SW480 (cell line): Measurements from ENCODE around the gene FAH.
"Not testable (repeated sequence)": the region's sequence is repeated elsewhere in the genome, so short reads cannot be mapped to it uniquely, and the experiment has no call there.

Experiments used
- DNase-seq: peaks from one replicate; pipeline ENCODE4 v3.0.0-alpha.2; 2016; ENCODE audit warnings: low spot score

Gene FAH

GRCh38 chr15:80152896-80153876 lies at the start of gene FAH:
FAH (plus strand) TSS chr15:80152999; CDS start chr15:80153055, 56 bp downstream.
- DNase-seq: peak; percentile 44

DNA sequence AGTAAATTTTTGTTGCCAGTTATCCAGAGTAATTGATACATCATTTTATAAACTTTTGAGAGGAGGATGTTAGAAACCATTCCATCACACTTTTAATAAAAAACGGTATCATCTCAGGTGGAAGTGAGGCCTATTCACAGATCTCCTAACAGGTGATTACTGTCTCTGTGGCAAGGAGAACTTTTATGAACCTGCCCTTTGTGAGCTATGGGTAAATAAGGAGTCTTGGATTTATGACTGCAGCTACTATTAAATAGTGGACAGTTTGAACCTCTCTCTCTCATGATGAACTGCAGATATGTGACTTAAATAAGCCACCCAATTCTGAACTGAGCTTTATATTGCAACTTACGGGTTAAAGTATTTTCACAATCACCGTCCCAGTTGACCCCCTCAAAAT lies 47.6 kb upstream of the FAH start:
- DNase-seq: no peak

DNA sequence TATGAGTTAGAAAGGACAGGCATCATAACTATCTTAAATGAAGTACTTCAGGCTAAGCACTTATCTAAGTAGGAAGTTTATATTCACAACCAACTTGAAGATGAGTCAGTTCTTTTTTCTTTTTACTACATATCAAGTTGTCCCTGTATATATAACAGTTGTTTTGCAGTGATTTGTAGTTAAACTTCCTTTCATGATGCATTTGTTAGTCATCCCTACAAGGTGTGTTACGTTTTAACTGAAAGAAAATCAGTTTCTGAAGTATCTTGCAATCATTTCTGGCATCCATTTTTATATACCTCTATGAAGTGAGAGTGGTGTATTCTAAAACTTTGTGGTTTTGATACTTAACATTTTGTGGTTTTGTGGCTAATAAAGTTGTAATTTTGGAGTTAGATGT lies 47.2 kb upstream of the FAH start:
- no peak for DNase-seq

- no peak for DNase-seq
Observed at GRCh38 chr15:80106051-80106450, 46.7 kb upstream of the FAH start.

DNA sequence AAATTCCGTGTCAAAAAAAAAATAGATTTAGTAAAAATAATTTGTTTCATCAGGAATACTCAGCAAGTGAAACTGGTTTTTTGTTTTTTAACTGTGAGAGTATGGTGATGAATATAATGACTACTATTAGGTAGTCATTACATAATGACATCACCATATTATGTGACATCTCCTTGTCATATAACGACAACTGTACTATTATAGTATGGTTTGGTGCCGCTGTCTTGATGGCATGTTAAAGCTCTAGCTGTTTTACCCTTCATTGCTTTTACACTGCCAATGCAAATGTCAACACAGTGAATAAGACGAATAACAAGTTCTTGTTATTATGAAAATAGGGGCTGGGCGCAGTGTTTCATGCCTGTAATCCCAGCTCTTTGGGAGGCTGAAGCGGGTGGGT lies 45.6 kb upstream of the FAH start:
- no peak for DNase-seq

DNA sequence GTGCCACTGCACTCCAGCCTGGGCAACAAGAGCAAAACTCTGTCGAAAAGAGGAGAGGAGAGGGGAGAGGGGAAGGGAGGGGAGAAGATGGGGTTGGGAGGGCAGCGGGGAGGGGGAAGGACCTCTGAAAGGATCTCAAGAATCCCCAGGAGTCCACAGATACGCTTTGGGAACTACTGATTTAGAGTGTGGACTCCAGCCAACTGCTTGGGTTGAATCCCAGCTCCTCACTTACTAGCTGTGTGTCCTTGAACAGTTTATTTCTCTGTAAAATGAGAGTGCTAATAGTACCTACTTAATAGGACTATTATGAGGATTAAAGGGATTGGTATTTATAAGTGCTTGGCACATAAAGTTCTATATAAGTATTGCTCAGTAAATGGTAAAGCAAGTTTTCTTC lies 45.0 kb upstream of the FAH start:
- DNase-seq: no peak

- no peak for DNase-seq
Observed at GRCh38 chr15:80109388-80109787, 43.4 kb upstream of the FAH start.

- DNase-seq: no peak
Observed at GRCh38 chr15:80110920-80111319, 41.9 kb upstream of the FAH start.

- no peak for DNase-seq
Observed at GRCh38 chr15:80114114-80114513, 38.7 kb upstream of the FAH start.

DNA sequence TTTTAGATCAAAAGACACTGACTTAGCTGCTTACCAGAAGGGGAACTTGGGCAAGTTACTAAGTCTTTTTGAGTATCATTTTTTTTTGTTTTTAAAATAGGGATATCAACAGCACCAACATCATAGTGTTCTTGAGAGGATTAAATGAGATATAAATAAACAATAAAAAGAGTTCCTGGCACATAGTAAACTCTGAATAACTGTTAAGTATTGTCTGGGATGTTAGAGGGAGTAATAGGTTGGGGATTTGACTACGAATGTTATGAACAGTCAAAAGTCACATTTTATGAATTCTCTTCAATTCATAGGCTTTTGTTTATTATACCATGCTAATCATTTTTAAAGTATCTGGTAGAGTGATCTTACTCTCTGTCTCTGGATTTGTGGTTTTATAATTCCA lies 37.8 kb upstream of the FAH start:
- no peak for DNase-seq

- no peak for DNase-seq
Observed at GRCh38 chr15:80118956-80119355, 33.8 kb upstream of the FAH start.

GRCh38 chr15:80120636-80121035 lies 32.2 kb upstream of the FAH start:
- no peak for DNase-seq

GRCh38 chr15:80121546-80121945 lies 31.3 kb upstream of the FAH start:
- no peak for DNase-seq

DNA sequence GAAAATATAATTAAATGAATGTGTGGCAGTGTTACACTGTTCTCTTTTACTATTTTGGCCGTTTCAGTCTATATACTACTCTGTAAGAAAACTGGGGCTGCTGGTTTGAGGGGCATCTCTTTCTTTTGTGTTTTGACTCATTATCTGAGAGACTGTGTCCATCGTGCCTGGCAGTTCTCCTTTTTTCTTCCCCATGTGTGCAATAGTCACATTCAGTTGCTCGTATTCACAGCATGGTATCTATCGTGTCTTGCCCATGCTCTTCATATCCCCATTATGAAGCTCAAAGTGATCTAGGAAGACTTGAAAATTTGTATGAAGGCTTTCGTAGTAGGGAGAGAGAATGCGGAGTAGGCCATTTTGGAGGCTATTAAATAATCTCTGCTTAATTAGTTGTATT lies 29.8 kb upstream of the FAH start:
- no peak for DNase-seq

DNA sequence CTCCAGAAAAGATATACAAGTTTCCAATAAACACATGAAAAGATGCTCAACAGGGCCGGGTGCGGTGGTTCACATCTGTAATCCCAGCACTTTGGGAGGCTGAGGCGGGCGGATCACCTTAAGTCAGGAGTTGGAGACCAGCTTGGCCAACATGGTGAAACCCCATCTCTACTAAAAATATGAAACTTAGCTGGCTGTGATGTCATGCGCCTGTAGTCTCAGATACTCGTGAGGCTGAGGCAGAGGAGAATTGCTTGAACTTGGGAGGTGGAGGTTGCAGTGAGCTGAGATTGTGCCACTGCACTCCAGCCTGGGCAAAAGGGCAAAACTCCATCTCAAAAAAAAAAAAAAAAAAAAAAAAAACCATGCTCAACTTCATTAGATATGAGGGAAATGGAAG lies 25.5 kb upstream of the FAH start:
- DNase-seq: not testable (repeated sequence)

GRCh38 chr15:80127911-80128310 lies 24.9 kb upstream of the FAH start:
- no peak for DNase-seq

- no peak for DNase-seq
Observed at GRCh38 chr15:80132382-80132781, 20.4 kb upstream of the FAH start.

DNA sequence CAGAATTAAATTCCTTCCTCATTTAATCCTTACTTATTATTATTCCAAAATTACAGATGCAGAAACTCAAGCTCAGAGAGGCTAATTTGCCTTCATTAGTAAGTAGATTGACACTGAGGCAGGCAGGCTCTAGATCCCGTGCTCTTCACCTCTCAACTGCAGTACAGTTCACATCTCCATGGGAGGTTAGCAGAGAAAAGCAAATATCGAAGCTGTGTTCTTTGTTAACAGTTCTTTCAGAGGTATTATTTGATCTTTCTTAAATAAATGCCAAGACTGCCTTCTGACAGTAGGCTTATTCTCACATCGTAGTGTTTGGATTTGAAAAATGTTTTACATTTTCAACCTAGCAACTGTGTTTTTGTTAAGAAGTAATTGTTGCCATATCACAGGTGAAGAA lies 15.9 kb upstream of the FAH start:
- no peak for DNase-seq

GRCh38 chr15:80138961-80139360 lies 13.8 kb upstream of the FAH start:
- DNase-seq: no peak

DNA sequence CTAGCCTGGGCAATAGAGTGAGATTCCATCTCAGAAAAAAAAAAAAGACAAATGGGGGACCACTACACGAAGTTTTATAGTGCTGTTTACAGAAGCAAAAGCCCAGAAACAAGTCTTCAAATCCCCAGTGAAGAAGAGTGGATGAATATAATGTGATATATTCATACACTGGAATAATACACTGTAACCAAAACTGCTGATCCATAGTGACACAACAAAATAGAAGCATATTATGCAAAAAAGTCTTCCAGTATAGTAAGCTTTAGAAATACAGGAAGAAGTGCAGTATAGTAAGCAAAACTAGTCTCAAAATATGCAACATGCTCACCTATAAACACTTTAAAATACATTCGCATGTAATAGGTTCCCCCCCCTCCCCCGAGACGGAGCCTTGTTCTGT lies 11.9 kb upstream of the FAH start:
- DNase-seq: no peak

DNA sequence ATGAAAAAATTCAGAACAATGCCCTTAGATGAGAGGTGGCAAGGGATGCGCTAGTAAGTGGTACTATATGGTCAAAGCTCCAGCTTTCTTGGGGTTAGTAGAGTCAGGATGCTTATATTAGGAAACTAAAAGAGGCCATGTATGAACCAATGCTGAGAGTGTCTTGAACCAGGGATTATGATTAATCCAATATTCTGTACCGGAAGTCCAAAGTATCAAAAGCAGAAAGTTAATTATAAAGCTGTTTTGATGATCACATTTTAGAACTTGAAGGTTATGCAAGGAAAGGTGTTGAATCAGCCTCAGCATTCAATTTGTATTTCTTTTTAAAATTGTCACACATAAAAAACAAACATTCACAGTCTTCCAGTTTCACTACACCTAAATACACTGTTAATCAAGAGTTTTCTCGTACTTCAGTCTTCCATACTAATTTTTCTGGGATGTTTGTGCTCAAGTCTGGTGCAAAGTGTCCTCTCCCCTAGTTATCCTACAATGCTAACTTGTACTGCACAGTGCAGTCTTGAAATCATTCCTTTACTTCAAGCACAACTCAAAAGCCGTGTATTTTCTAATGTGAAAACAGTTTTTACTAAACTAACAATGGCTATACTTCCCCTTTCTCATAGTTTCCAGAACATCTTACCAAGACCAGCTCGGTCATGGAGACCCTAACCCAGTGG lies 10.7 kb upstream of the FAH start:
- no peak for DNase-seq

DNA sequence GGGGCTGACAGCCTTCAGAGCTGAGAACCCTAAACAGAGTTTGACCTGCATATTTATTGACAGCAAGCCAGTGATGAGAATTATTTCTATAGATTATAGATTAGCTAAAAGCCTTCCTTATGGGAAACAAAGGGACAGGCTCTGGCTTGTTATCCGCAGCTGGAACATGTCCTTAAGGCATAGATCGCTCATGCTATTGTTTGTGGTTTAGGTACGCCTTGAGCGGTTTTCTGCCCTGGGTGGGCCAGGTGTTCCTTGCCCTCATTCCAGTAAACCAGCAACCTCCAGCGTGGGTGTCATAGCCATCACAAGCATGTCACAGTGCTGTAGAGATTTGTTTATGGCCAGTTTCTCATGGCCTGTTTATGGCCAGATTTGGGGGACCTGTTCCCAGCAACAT lies 10.2 kb upstream of the FAH start:
- DNase-seq: no peak

DNA sequence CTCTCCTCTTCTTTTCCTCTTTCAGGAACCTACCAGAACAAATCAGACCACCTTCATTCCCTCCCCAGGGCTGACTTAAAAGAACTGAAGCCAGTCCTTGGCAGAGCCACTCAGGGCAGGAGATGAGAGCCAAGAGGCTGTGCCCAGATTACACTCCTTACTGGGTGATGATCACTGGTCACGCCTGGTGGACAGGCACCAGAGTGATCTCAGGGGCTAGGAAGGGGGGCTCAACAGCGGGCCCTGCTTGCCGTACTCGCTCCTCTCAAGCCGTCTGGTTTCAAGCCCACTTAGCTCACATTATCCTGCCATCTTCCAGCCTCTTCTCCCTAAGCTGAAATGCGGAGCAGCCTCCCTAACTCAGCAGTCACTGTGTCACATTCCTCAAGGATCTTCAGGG lies 1.7 kb upstream of the FAH start:
- DNase-seq: no peak
